HK-2 (cell line): Measurements from ENCODE around the gene SERGEF.

ENCODE experiments used
- DNase-seq: peaks from one replicate; pipeline ENCODE4 v3.0.0-alpha.2; 2018; ENCODE audit not compliant: unreplicated experiment

SERGEF gene

GRCh38 chr11:17750801-17751165 is 262.1 kb downstream of the SERGEF start:
- DNase-seq, result no peak

GRCh38 chr11:17750013-17750800 is 262.6 kb downstream of the SERGEF start:
- DNase-seq, result no peak

- DNase-seq, result no peak
These were observed 263.8 kb downstream of the SERGEF start for GRCh38 chr11:17748761-17749721.

- no peak for DNase-seq
These were observed 264.8 kb downstream of the SERGEF start for GRCh38 chr11:17748044-17748443.

- DNase-seq, result no peak
These were observed 265.5 kb downstream of the SERGEF start for GRCh38 chr11:17747131-17747955.

- DNase-seq, result no peak
These were observed 266.8 kb downstream of the SERGEF start for GRCh38 chr11:17746096-17746495.

- no peak for DNase-seq
These were observed 267.6 kb downstream of the SERGEF start for GRCh38 chr11:17745023-17745772.

GRCh38 chr11:17744151-17744940 is 268.5 kb downstream of the SERGEF start:
- DNase-seq, result no peak

- DNase-seq, result no peak
These were observed 269.1 kb downstream of the SERGEF start for GRCh38 chr11:17743808-17744119.

- no peak for DNase-seq
These were observed 269.6 kb downstream of the SERGEF start for GRCh38 chr11:17743026-17743807.

GRCh38 chr11:17742019-17742418 is 270.8 kb downstream of the SERGEF start:
- no peak for DNase-seq

GRCh38 chr11:17741487-17741886 is 271.4 kb downstream of the SERGEF start:
- no peak for DNase-seq

- no peak for DNase-seq
These were observed 272.1 kb downstream of the SERGEF start for GRCh38 chr11:17740649-17741235.

GRCh38 chr11:17739945-17740338 is 272.9 kb downstream of the SERGEF start:
- DNase-seq, result no peak

GRCh38 chr11:17738151-17738973 is 274.5 kb downstream of the SERGEF start:
- no peak for DNase-seq
